SH-SY5Y (cell line): ENCODE data around the gene MT1H.

Experiments
- GATA2 ChIP-seq: IDR thresholded peaks from 2 replicates; pipeline ENCODE4 v1.6.1; 2011; ENCODE audit warnings: mild to moderate bottlenecking, low read depth, low read length
- GATA3 ChIP-seq: IDR thresholded peaks from 2 replicates; pipeline ENCODE4 v1.6.1; 2011; ENCODE audit warnings: low read depth, mild to moderate bottlenecking, low read length, moderate library complexity

DNA sequence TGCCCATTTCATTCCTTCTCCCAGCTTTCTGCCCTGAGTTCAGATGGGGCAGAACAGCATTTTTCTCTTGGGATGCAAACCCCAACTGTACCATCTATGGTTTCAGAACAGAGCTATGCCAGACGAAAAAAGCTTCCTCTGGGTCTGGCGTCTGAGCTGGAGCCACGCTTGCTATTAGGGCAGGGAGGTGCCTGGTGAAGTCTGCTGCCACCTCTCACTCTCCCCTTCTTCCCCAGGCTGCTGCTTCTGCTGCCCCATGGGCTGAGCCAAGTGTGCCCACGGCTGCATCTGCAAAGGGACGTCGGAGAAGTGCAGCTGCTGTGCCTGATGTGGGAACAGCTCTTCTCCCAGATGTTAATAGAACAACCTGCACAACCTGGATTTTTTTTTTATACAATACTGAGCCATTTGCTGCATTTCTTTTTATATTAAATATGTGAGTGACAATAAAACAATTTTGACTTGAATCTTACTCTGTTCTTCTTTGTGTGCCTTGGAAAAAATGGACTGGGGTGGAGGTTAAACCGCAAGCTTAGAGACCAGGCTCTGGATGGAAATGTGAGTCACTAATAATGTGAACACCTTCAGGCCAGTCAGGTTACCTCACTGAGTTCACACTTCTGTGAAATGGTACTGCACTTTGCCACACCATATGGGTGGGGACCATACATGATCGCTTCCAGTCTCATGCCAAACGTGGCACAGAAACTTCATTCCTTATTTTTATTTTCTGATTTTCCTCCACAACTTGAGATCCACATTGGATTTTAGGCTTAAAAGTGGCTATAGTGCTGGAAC, 32.8 kb upstream of the MT1H start:
- TF ChIP-seq GATA2 = no peak
- no peak for TF ChIP-seq GATA3
